Brain microvascular endothelial cell (primary cell): ENCODE measurements around the gene BRD3.

Source experiments
- DNase-seq: peaks from one replicate; pipeline ENCODE4 v3.0.0-alpha.2; 2020
- H3K27ac ChIP-seq: fragments of 250-450 bp; sonication (Bioruptor Pico); 2 replicates; pipeline ENCODE4 v1.5.1; 2020; ENCODE audit warnings: mild to moderate bottlenecking, moderate library complexity
- H3K27me3 ChIP-seq: fragments of 250-450 bp; sonication (Bioruptor Pico); replicated peaks from 2 replicates; pipeline ENCODE4 v1.5.1; 2020; ENCODE audit warnings: mild to moderate bottlenecking
- H3K36me3 ChIP-seq: fragments of 250-450 bp; sonication (Bioruptor Pico); replicated peaks from 2 replicates; pipeline ENCODE4 v1.5.1; 2020; ENCODE audit warnings: mild to moderate bottlenecking
- H3K4me3 ChIP-seq: 2 replicates; pipeline ENCODE4 v1.5.1; 2011; ENCODE audit warnings: low read depth, mild to moderate bottlenecking, control low read depth, low read length, moderate library complexity
- in situ Hi-C: cut with HindIII; loops from 2 replicates; pipeline ENCODE4 v1.10.0; 2017; ENCODE audit warnings: low sequenced_read_pairs, low pct_ligation_motif_present
- TF ChIP-seq, protein P1 (sequence below): IDR thresholded peaks from 2 replicates; pipeline ENCODE4 v1.5.1; 2011; ENCODE audit warnings: low read depth, mild to moderate bottlenecking, moderate library complexity, low read length, control low read depth, inconsistent platforms; ENCODE audit errors: missing control alignments

The BRD3 gene

DNA sequence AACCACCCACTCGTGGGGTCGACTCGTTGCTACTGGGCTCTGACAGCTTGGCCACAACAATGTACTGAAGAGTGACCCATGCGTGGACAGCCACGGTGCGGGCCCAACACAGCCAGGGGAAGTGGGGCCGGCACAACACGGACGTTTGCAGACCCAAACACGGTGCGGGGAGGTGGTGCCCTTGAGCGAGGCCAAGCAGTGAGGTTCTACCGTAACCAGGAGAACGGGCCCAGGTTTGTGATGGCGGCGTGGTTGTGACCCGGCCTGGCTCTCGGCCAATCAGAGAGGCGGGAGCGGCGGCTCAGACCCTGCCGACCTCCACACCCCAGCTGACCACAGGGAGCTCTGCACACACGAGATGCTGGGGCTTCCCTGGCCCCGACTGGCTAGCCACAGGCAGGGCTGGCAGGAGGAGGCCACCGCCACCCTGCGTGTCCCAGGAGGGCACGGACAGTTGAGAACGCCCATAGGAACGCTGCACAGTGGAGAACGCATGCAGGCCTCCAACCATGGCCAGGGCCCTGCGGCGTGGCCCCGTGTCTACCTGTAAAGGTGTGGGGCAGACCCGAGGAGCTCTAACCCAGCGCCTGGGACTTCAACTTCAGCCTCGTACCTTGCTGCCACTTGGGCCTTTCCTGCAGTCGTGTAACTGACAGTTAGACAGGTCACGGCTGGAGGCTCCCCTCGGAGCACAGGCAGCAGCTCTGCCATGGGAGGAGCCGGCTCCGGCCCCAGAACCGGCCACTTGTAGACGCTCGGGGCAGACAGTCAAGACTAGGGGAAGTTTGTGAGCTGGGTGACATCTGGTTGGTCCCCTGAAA is 13.7 kb downstream of the BRD3 start:
- no peak overlapping the region for H3K27ac ChIP-seq
- peaks cover 26% of the 10 kb centered on the region for H3K36me3 ChIP-seq
- TF ChIP-seq, protein P1, sequence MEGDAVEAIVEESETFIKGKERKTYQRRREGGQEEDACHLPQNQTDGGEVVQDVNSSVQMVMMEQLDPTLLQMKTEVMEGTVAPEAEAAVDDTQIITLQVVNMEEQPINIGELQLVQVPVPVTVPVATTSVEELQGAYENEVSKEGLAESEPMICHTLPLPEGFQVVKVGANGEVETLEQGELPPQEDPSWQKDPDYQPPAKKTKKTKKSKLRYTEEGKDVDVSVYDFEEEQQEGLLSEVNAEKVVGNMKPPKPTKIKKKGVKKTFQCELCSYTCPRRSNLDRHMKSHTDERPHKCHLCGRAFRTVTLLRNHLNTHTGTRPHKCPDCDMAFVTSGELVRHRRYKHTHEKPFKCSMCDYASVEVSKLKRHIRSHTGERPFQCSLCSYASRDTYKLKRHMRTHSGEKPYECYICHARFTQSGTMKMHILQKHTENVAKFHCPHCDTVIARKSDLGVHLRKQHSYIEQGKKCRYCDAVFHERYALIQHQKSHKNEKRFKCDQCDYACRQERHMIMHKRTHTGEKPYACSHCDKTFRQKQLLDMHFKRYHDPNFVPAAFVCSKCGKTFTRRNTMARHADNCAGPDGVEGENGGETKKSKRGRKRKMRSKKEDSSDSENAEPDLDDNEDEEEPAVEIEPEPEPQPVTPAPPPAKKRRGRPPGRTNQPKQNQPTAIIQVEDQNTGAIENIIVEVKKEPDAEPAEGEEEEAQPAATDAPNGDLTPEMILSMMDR = no peak
- no peak for DNase-seq
- no peak overlapping the region for H3K4me3 ChIP-seq
- in situ Hi-C loops = no loop called here
- H3K27me3 ChIP-seq = no peaks in the 10 kb centered on the region

DNA sequence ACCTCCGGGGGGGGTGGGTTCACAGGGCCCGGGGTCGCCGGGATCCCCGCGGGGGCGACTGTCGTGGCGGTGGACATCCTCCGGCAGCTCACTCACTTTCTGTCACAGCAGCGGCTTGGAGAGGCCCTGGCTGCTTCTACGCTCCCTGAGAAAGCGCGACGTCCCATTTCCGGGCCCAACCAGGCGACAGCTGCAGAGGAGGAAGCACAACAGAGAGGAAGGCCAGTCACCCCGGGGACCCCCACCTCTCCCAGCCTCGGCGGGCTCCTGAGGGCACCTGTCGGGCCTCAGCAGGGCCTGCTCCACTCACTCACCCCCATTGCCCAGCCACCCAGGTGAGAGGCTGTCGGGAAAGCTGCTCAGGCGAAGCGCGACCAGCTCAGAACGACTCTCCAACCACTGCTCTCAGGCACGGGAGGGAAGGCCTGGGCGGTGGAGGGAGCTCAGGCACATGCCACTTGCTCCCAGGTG is 14.4 kb downstream of the BRD3 start:
- peaks cover 32% of the 10 kb centered on the region for H3K36me3 ChIP-seq
- no peak overlapping the region for H3K27ac ChIP-seq
- DNase-seq = no peak
- no peak overlapping the region for H3K4me3 ChIP-seq
- TF ChIP-seq, protein P1 = no peak
- in situ Hi-C loops = no loop called here
- no peaks in the 10 kb centered on the region for H3K27me3 ChIP-seq

DNA sequence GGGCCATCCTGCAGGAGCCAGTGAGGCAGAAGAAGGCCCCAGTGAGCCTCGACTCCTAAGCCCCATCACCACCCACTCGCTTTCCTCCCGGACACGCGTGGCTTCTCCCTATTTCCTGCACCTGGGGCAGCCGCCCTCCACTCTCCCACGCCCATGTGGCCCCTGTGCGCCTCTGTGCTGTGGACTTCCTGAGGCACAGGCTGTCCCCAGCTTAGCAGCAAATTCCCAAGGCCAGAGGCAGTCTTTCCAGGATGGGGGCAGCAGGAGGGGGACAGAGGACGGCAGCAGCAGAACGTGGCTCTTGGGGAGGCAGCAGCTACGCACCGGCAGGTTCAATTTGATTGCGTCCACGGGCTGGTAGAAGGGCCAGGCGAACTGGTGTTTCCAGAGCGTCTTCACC is 14.9 kb downstream of the BRD3 start:
- Histone ChIP-seq H3K36me3 (peaks cover 35% of the 10 kb centered on the region), H3K27me3 (no peaks in the 10 kb centered on the region), H3K4me3 (no peak overlapping the region), H3K27ac (no peak overlapping the region)
- TF ChIP-seq, protein P1 = no peak
- no peak for DNase-seq
- in situ Hi-C loops = no loop called here

DNA sequence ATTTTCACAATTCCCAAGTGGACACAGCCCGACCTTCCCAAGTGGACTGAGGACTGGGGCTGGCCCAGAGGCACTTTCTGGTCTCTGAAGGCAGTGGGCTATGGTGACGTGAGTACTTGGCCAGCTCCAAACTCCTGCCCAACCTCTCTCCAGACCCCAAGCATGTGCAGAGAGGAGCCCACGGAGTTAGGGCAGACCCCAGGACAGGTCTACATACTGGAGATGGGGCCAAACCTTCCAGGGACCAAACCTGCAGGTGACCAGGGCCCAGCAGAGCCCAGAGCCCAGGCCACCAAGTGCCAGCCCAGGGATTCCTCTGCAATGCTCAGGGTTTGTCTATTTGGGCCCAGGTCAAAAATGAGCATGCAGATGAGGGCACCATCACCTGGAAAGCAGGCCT is 15.3 kb downstream of the BRD3 start:
- Histone ChIP-seq H3K36me3 (peaks cover 40% of the 10 kb centered on the region), H3K27me3 (no peaks in the 10 kb centered on the region), H3K27ac (no peak overlapping the region), H3K4me3 (no peak overlapping the region)
- TF ChIP-seq, protein P1 = no peak
- in situ Hi-C loops = no loop called here
- DNase-seq = no peak

DNA sequence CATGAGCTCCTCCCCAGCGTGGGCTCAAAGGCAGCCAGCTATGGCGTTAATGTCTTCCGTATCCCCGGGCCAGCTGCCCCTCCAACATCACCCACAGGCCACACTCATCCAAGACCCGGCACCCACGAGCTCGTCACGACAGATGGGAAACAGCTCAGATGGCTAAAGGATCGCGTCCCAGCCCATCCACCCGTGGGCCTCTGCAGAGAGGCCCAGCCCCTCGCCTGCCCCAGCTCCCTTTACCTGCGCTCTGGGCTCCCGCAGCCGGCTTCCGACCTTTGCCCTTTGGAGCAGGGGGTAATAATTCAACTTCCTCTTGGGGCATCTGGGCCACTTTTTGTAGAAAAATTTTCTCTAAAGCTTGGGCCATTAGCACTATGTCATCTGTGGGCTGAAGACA is 16.5 kb downstream of the BRD3 start:
- in situ Hi-C loops = no loop called here
- TF ChIP-seq, protein P1 = no peak
- H3K36me3 ChIP-seq = peaks cover 51% of the 10 kb centered on the region

More for the DNA sequence above, 16.5 kb downstream of the BRD3 start:
- no peak overlapping the region for H3K4me3 ChIP-seq
- no peak overlapping the region for H3K27ac ChIP-seq
- H3K27me3 ChIP-seq = no peaks in the 10 kb centered on the region
- no peak for DNase-seq
